Liver (tissue), 9 donors: Measurements from ENCODE around the gene PARD3. TPM values are rescaled to one million over a fixed set of nuclear protein-coding genes. Genes with fewer than 3 reads are reported as not detected.

Source experiments
- DNase-seq: peaks from one replicate; pipeline ENCODE4 v3.0.0-alpha.2; 2017; ENCODE audit warnings: low spot score
- H3K27ac ChIP-seq, 2 donors: one replicate each; pipeline ENCODE4 v1.7.0; 2013; ENCODE audit warnings: inconsistent platforms in 2 of 2, low read length in 2 of 2, control low read depth in 1 of 2, low read depth in 1 of 2, mild to moderate bottlenecking in 1 of 2
- H3K27me3 ChIP-seq, 4 donors: one replicate each; pipeline versions ENCODE4 v1.6.1 to v1.7.0; 2013; ENCODE audit warnings: low read length in 3 of 4, inconsistent platforms in 1 of 4, mild to moderate bottlenecking in 1 of 4, moderate library complexity in 1 of 4; ENCODE audit not compliant: control insufficient read depth in 4 of 4, insufficient read depth in 4 of 4
- H3K36me3 ChIP-seq, 4 donors: one replicate each; pipeline versions ENCODE4 v1.6.1 to v1.7.0; 2013; ENCODE audit warnings: low read length in 3 of 4, mild to moderate bottlenecking in 3 of 4, low read depth in 1 of 4, moderate library complexity in 1 of 4; ENCODE audit not compliant: control insufficient read depth in 4 of 4, insufficient read depth in 3 of 4
- H3K4me1 ChIP-seq, 4 donors: one replicate each; pipeline versions ENCODE4 v1.6.1 to v1.7.0; 2013; ENCODE audit warnings: low read length in 3 of 4, mild to moderate bottlenecking in 3 of 4, moderate library complexity in 1 of 4; ENCODE audit not compliant: control insufficient read depth in 4 of 4, insufficient read depth in 4 of 4
- H3K4me3 ChIP-seq, 3 donors: one replicate each; pipeline versions ENCODE4 v1.6.1 to v1.7.0; 2013; ENCODE audit warnings: low read length in 3 of 3, control low read depth in 1 of 3, low read depth in 1 of 3, mild to moderate bottlenecking in 1 of 3
- H3K9ac ChIP-seq, 2 donors: one replicate each; pipeline ENCODE4 v1.7.0; 2013; ENCODE audit warnings: low read length in 2 of 2, mild to moderate bottlenecking in 2 of 2, moderate library complexity in 2 of 2, control low read depth in 1 of 2, low read depth in 1 of 2
- H3K9me3 ChIP-seq, 4 donors: one replicate each; pipeline versions ENCODE4 v1.6.1 to v1.7.0; 2013; ENCODE audit warnings: low read length in 3 of 4; ENCODE audit not compliant: control insufficient read depth in 4 of 4
- EGR1 ChIP-seq, 2 donors: IDR thresholded peaks; 2 replicates each; pipeline ENCODE4 v1.6.1; 2016 to 2018; ENCODE audit warnings: antibody characterized with exemption in 2 of 2, low read depth in 2 of 2
- FOXA2 ChIP-seq: IDR thresholded peaks from 2 replicates; pipeline ENCODE4 v1.6.1; 2016; ENCODE audit warnings: antibody characterized with exemption
- GABPA ChIP-seq, 2 donors: IDR thresholded peaks in 1 of 2; conservative IDR thresholded peaks in 1 of 2; 2 replicates each; pipeline ENCODE4 v1.6.1; 2016; ENCODE audit warnings: antibody characterized with exemption in 2 of 2, mild to moderate bottlenecking in 1 of 2, moderate library complexity in 1 of 2
- HNF4A ChIP-seq, 2 donors: conservative IDR thresholded peaks; 2 replicates each; pipeline ENCODE4 v1.6.1; 2016; ENCODE audit warnings: antibody characterized with exemption in 2 of 2, mild to moderate bottlenecking in 2 of 2
- HNF4G ChIP-seq: IDR thresholded peaks from 2 replicates; pipeline ENCODE4 v1.6.1; 2016; ENCODE audit warnings: antibody characterized with exemption
- JUND ChIP-seq, 2 donors: IDR thresholded peaks; 2 replicates each; pipeline ENCODE4 v1.6.1; 2016; ENCODE audit warnings: antibody characterized with exemption in 2 of 2
- NR2F2 ChIP-seq: IDR thresholded peaks from 2 replicates; pipeline ENCODE4 v1.6.1; 2016; ENCODE audit warnings: antibody characterized with exemption
- RAD21 ChIP-seq, 2 donors: IDR thresholded peaks; 2 replicates each; pipeline ENCODE4 v1.6.1; 2016; ENCODE audit warnings: antibody characterized with exemption in 2 of 2, mild to moderate bottlenecking in 2 of 2
- SP1 ChIP-seq: IDR thresholded peaks from 2 replicates; pipeline ENCODE4 v1.6.1; 2018; ENCODE audit warnings: antibody characterized with exemption, mild to moderate bottlenecking
- YY1 ChIP-seq: IDR thresholded peaks from 2 replicates; pipeline ENCODE4 v1.6.1; 2016; ENCODE audit warnings: antibody characterized with exemption, mild to moderate bottlenecking
- WGBS: extraction: QIAGEN DNeasy Blood & Tissue Kit; methylation state at CpG from one replicate; pipeline ENCODE4 v1.1.7; 2013; 5-methylcytosine and 5-hydroxymethylcytosine counted together
- polyA plus RNA-seq, 2 donors: library from polyadenylated mRNA; stranded (reverse) in 1 of 2; unstranded in 1 of 2; fragments of 200-250 nt in 1 of 2; fragments of >200 nt in 1 of 2; fragmentation: Nextera tagmentation in 1 of 2; extraction: Ambion mirVana in 1 of 2; gene quantifications; one replicate each; pipeline versions ENCODE4 v1.2.1 to v1.2.3, GENCODE V29; 2013 to 2015
- total RNA-seq, 2 donors: library from RNA; depleted of rRNA; stranded (reverse); fragments of >200 nt; gene quantifications; one replicate each; pipeline ENCODE4 v1.2.3, GENCODE V29; 2014
- TF ChIP-seq, protein P1 (sequence below): fragments of 150-350 bp; IDR thresholded peaks from 2 replicates; pipeline ENCODE4 v1.5.1; 2017; ENCODE audit warnings: improper control_type of control experiment, low read depth, low read length; ENCODE audit not compliant: missing input control
- TF ChIP-seq, protein P2 (sequence below): IDR thresholded peaks from 2 replicates; pipeline ENCODE4 v1.6.1; 2016; ENCODE audit warnings: antibody characterized with exemption, mild to moderate bottlenecking
- TF ChIP-seq, protein P3 (sequence below): IDR thresholded peaks from 2 replicates; pipeline ENCODE4 v1.6.1; 2016; ENCODE audit warnings: antibody characterized with exemption
- TF ChIP-seq, protein P4 (sequence below): IDR thresholded peaks from 2 replicates; pipeline ENCODE4 v1.6.1; 2016; ENCODE audit warnings: antibody characterized with exemption
- TF ChIP-seq, protein P5 (sequence below): IDR thresholded peaks from 2 replicates; pipeline ENCODE4 v1.6.1; 2016; ENCODE audit warnings: antibody characterized with exemption
- donor health status: healthy.
- donor health status: healthy.
- donor health status: healthy.
- donor health status: healthy.
- donor health status: healthy.

Gene PARD3
- total and polyA plus RNA-seq, 4 donors: 12.3 to 43.8 (median 13.5) TPM

DNA sequence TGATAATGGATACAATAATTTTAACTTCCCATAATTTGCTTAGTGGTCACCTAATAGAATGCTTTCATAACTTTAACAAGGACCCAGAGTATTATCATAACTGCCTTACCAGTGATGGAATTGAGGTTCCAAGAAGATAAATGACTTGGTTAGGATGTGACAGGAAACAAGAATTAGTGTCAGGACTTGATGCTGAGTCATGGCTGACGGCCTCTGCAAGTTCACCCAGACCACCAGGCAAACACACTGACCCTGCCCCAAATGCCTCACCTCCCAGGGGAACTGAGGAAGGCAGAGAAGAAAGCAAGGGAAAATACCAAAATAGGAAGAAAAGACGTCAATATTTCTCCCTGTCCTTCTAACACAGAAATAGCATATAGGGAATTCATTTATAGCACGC, 636.3 kb downstream of the PARD3 start:
- TF ChIP-seq, protein P1, sequence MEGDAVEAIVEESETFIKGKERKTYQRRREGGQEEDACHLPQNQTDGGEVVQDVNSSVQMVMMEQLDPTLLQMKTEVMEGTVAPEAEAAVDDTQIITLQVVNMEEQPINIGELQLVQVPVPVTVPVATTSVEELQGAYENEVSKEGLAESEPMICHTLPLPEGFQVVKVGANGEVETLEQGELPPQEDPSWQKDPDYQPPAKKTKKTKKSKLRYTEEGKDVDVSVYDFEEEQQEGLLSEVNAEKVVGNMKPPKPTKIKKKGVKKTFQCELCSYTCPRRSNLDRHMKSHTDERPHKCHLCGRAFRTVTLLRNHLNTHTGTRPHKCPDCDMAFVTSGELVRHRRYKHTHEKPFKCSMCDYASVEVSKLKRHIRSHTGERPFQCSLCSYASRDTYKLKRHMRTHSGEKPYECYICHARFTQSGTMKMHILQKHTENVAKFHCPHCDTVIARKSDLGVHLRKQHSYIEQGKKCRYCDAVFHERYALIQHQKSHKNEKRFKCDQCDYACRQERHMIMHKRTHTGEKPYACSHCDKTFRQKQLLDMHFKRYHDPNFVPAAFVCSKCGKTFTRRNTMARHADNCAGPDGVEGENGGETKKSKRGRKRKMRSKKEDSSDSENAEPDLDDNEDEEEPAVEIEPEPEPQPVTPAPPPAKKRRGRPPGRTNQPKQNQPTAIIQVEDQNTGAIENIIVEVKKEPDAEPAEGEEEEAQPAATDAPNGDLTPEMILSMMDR: no peak
- no peak for TF ChIP-seq SP1
- no peak for TF ChIP-seq HNF4A (conservative IDR thresholded peaks at IDR 0.05)
- no peak for TF ChIP-seq YY1
- TF ChIP-seq, protein P2, sequence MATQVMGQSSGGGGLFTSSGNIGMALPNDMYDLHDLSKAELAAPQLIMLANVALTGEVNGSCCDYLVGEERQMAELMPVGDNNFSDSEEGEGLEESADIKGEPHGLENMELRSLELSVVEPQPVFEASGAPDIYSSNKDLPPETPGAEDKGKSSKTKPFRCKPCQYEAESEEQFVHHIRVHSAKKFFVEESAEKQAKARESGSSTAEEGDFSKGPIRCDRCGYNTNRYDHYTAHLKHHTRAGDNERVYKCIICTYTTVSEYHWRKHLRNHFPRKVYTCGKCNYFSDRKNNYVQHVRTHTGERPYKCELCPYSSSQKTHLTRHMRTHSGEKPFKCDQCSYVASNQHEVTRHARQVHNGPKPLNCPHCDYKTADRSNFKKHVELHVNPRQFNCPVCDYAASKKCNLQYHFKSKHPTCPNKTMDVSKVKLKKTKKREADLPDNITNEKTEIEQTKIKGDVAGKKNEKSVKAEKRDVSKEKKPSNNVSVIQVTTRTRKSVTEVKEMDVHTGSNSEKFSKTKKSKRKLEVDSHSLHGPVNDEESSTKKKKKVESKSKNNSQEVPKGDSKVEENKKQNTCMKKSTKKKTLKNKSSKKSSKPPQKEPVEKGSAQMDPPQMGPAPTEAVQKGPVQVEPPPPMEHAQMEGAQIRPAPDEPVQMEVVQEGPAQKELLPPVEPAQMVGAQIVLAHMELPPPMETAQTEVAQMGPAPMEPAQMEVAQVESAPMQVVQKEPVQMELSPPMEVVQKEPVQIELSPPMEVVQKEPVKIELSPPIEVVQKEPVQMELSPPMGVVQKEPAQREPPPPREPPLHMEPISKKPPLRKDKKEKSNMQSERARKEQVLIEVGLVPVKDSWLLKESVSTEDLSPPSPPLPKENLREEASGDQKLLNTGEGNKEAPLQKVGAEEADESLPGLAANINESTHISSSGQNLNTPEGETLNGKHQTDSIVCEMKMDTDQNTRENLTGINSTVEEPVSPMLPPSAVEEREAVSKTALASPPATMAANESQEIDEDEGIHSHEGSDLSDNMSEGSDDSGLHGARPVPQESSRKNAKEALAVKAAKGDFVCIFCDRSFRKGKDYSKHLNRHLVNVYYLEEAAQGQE: no peak
- TF ChIP-seq RAD21 (IDR thresholded peaks at IDR 0.05): no peak
- TF ChIP-seq FOXA2: no peak
- TF ChIP-seq JUND (IDR thresholded peaks at IDR 0.05): no peak
- no peaks in the 10 kb centered on the region for H3K4me1 ChIP-seq
- H3K9ac ChIP-seq: no peak overlapping the region
- H3K9me3 ChIP-seq: no peaks in the 10 kb centered on the region
- no peak overlapping the region for H3K27ac ChIP-seq
- no peaks in the 10 kb centered on the region for H3K36me3 ChIP-seq
- H3K27me3 ChIP-seq: no peaks in the 10 kb centered on the region
- no peak overlapping the region for H3K4me3 ChIP-seq
- 82% methylated on average over 3 of the region's 3 CpGs for WGBS
- no peak for DNase-seq

DNA sequence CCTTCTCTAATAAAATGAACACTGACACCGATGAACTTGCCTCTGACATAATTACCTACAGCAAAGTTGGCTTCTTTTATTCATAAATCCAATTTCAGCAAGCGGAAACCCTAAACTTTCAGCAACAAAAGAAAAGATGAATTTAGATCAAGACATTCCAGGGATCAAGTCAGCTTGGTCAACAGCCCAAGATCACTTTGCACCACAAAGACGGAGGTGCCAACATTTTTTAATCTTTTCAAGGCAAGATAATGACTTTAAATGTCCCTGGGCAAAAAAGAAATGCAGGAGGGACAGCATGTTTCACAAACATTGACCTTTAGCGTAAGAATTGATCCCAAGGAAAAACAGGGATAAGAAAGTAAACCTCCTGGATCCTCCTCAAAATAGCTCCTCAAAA, 636.9 kb downstream of the PARD3 start:
- 94% methylated on average over 4 of the region's 4 CpGs for WGBS
- Histone ChIP-seq H3K27me3 (no peaks in the 10 kb centered on the region), H3K9ac (no peak overlapping the region), H3K4me3 (no peak overlapping the region), H3K27ac (no peak overlapping the region), H3K9me3 (no peaks in the 10 kb centered on the region), H3K4me1 (no peaks in the 10 kb centered on the region), H3K36me3 (no peaks in the 10 kb centered on the region)
- no peak for DNase-seq
- TF ChIP-seq EGR1 (IDR thresholded peaks at IDR 0.05; ENCODE audit: low read depth in 2 of 2) (no peak), HNF4G (no peak), JUND (IDR thresholded peaks at IDR 0.05) (no peak), NR2F2 (no peak), SP1 (no peak), RAD21 (IDR thresholded peaks at IDR 0.05) (no peak), GABPA (IDR thresholded peaks at IDR 0.05 in 1 of 2, conservative IDR thresholded peaks at IDR 0.05 in 1 of 2) (no peak)
- TF ChIP-seq, protein P3, sequence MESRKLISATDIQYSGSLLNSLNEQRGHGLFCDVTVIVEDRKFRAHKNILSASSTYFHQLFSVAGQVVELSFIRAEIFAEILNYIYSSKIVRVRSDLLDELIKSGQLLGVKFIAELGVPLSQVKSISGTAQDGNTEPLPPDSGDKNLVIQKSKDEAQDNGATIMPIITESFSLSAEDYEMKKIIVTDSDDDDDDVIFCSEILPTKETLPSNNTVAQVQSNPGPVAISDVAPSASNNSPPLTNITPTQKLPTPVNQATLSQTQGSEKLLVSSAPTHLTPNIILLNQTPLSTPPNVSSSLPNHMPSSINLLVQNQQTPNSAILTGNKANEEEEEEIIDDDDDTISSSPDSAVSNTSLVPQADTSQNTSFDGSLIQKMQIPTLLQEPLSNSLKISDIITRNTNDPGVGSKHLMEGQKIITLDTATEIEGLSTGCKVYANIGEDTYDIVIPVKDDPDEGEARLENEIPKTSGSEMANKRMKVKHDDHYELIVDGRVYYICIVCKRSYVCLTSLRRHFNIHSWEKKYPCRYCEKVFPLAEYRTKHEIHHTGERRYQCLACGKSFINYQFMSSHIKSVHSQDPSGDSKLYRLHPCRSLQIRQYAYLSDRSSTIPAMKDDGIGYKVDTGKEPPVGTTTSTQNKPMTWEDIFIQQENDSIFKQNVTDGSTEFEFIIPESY: no peak
- TF ChIP-seq, protein P2: no peak
- TF ChIP-seq, protein P4, sequence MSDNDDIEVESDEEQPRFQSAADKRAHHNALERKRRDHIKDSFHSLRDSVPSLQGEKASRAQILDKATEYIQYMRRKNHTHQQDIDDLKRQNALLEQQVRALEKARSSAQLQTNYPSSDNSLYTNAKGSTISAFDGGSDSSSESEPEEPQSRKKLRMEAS: no peak
- TF ChIP-seq, protein P5, sequence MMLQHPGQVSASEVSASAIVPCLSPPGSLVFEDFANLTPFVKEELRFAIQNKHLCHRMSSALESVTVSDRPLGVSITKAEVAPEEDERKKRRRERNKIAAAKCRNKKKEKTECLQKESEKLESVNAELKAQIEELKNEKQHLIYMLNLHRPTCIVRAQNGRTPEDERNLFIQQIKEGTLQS: no peak
